Neural cell (in vitro differentiated cells): ENCODE results near the gene HS3ST6.

Experiments
- EZH2 ChIP-seq: fragments of 200-600, 300-800 bp; shearing (Covaris generic), sonication (generic); IDR thresholded peaks from 2 replicates; pipeline ENCODE4 v1.6.1; 2014; ENCODE audit warnings: antibody characterized with exemption, low read length, borderline replicate concordance, mild to moderate bottlenecking; ENCODE audit not compliant: insufficient read depth, poor library complexity, severe bottlenecking
- TF ChIP-seq, protein P1 (sequence below): fragments of 450-650 bp; IDR thresholded peaks from 2 replicates; pipeline ENCODE4 v1.5.1; 2014; ENCODE audit warnings: antibody characterized with exemption, mild to moderate bottlenecking, moderate library complexity; ENCODE audit not compliant: poor library complexity, severe bottlenecking

DNA sequence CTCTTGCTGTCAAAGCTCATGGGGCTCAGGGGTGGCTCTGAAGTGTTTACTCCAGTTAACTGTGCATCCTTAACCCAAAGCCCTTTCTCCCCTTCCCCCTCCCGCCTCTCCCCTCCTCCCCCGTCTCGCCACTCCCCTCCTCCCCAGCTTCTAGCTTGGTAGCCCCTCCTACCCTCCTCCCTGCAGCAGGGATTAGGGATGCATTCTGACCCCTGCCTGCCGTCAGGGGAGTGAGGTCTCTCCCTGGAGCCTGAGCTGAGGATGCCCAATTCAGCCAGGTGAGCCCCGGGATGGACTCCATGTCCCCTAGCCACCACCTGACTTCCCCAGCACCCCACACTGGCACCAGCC, 1.6 kb downstream of the HS3ST6 start:
- TF ChIP-seq, protein P1, sequence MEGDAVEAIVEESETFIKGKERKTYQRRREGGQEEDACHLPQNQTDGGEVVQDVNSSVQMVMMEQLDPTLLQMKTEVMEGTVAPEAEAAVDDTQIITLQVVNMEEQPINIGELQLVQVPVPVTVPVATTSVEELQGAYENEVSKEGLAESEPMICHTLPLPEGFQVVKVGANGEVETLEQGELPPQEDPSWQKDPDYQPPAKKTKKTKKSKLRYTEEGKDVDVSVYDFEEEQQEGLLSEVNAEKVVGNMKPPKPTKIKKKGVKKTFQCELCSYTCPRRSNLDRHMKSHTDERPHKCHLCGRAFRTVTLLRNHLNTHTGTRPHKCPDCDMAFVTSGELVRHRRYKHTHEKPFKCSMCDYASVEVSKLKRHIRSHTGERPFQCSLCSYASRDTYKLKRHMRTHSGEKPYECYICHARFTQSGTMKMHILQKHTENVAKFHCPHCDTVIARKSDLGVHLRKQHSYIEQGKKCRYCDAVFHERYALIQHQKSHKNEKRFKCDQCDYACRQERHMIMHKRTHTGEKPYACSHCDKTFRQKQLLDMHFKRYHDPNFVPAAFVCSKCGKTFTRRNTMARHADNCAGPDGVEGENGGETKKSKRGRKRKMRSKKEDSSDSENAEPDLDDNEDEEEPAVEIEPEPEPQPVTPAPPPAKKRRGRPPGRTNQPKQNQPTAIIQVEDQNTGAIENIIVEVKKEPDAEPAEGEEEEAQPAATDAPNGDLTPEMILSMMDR: no peak
- TF ChIP-seq EZH2: no peak
